GM18508 (cell line): Measurements from ENCODE around the gene GLIPR2.
"Not testable (repeated sequence)": the region's sequence is repeated elsewhere in the genome, so short reads cannot be mapped to it uniquely, and the experiment has no call there.

Source experiments
- ATAC-seq: cut with Tn5 transposase; IDR thresholded peaks from one replicate; pipeline ENCODE4 v1.9.1; 2021; ENCODE audit warnings: moderate number of reproducible peaks; ENCODE audit not compliant: insufficient read depth, unreplicated experiment

Gene GLIPR2

GRCh38 chr9:36161187-36161586 is 24.7 kb downstream of the GLIPR2 start:
- no peak for ATAC-seq

DNA sequence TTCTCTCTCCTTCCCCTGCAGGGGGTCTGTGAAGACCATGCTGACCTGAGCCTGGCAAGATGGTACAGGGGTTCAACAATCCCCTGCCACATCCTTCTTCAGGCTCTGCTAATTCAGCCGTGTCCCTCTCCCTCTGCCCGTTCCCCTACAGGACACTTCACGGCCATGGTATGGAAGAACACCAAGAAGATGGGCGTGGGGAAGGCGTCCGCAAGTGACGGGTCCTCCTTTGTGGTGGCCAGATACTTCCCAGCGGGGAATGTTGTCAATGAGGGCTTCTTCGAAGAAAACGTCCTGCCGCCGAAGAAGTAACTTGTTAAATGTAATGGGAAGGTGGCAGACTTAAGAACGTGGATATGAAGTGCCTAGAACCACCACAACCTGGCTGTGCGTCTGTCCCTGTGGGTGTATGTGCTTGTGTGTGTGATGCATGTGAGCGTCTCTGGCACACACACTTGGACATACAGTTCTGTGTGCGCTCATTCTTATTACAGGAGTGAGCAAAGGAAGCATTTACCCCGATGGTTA is 25.7 kb downstream of the GLIPR2 start:
- no peak for ATAC-seq

GRCh38 chr9:36163049-36163785 is 26.7 kb downstream of the GLIPR2 start:
- ATAC-seq = no peak

GRCh38 chr9:36163786-36164170 is 27.2 kb downstream of the GLIPR2 start:
- ATAC-seq = no peak

DNA sequence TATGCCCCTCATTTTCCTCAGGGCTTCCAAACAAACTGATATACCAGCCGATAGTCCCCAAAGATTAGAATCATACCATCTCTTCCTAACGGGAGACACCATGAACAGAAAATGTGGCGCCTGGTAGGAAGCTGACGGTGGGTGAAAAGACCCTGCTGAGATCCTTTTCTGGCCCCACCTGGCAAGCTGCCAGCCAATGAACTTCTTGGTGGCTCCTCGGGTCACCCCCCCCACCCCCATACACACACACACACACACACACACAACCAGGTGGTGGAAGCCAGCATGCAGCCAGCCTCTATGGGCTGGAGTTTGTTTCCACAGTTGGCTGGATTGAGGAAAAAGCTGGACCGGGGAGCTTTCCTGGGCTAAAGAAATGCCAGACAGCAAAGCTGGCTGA is 27.8 kb downstream of the GLIPR2 start:
- no peak for ATAC-seq

GRCh38 chr9:36164989-36165388 is 28.5 kb downstream of the GLIPR2 start:
- no peak for ATAC-seq

- no peak for ATAC-seq
These were observed 29.3 kb downstream of the GLIPR2 start for GRCh38 chr9:36165826-36166167.

DNA sequence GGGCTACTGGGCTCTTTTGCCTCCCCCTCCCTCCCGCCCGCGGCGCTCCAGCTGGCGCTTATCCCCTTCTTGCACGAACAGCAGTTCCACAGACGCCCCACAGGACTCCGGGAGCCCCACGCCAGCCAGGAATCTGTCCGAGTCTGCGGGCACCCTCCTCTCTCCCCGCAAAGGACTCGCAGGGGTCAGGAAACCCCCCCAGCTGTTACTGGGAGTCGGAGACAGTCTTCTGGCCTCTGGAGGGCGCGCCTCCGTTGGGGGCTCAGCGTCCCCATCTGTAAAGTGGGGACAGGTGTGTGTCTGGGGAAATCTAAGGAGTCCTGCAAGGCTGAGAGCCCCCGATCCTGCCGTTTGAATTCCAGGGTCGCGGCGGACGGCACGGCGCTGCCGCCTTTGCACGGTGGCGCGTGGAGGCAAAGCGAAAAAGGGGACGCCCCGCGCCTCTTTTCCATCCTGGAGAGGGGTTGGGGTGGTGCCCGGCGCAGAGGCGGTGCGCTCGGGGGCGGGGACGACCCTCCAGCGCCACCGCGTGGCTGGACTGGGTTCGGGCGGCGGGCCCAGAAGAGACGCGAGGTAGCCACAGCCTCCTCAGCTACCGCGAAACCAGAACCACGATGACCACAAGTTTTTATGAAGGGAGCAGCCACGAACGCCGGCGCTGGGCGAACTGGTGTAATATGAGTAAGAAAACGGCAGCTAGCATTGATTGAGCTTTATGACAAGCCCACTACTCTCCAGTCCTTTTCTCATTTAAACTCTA is 29.8 kb downstream of the GLIPR2 start:
- ATAC-seq = no peak

DNA sequence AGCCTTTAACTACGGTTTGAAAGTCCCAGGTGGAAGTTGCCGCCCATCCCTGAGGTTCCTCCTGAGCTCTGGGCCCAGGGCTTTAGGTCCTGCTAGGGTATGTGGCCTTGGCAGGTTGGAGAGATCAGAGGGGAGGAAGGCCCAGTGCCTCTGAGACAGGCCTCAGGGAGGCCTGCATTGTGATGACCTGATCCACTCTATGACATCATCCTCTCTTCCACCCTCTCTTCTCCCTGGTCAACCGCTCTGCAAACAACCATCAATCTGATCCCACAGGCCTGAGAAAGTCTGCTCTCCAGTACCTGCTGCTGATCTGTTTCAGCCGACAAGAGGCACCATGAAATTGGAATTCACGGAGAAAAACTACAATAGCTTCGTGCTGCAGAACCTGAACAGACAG is 32.6 kb downstream of the GLIPR2 start, which contains the start of gene CCIN:
Gene CCIN, plus strand, starts transcription at position 223 of the 400 bp plus-strand sequence. Its CDS starts 115 bp downstream, at position 338.
- no peak for ATAC-seq

DNA sequence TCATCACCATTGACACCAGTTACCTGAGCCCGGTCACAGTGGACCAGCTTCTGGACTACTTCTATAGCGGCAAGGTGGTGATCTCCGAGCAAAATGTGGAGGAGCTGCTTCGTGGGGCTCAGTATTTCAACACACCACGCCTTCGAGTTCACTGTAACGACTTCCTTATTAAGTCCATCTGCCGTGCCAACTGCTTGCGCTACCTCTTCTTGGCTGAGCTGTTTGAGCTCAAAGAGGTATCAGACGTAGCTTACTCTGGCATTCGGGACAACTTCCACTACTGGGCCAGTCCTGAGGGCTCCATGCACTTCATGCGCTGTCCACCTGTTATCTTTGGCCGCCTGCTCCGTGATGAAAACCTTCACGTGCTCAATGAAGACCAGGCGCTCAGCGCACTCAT is 33.2 kb downstream of the GLIPR2 start:
- no peak for ATAC-seq

DNA sequence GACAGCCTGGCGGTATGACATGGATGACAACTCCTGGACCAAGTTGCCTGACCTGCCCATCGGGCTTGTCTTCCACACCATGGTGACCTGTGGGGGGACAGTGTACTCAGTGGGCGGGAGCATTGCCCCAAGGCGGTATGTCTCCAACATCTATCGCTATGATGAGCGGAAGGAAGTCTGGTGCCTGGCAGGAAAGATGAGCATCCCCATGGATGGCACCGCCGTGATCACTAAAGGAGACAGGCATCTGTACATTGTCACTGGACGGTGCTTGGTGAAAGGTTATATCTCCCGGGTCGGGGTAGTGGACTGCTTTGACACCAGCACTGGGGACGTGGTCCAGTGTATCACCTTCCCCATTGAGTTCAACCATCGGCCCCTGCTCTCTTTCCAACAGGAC is 34.0 kb downstream of the GLIPR2 start:
- no peak for ATAC-seq

DNA sequence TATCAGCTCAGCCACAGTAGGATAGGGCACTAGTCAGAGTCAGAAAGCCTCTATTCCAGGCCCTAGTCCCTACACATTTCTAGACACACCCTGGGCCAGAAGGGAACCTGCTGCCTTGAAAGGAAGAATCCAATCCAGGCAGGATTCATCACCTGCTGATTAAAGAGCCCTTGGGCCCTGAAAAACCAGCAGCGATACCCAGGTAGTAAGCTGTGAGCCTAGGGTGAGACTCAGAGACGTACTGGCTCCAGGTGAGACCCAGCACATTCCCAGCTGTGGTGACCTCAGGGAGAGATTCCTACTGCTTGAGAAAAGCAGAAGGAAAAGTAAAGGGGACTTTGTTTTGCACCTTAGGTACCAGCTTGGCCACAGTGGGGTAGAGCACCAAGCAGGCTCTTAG is 37.3 kb downstream of the GLIPR2 start:
- ATAC-seq = no peak

GRCh38 chr9:36174271-36174670 is 37.7 kb downstream of the GLIPR2 start:
- ATAC-seq = no peak

GRCh38 chr9:36174731-36175130 is 38.2 kb downstream of the GLIPR2 start:
- no peak for ATAC-seq

DNA sequence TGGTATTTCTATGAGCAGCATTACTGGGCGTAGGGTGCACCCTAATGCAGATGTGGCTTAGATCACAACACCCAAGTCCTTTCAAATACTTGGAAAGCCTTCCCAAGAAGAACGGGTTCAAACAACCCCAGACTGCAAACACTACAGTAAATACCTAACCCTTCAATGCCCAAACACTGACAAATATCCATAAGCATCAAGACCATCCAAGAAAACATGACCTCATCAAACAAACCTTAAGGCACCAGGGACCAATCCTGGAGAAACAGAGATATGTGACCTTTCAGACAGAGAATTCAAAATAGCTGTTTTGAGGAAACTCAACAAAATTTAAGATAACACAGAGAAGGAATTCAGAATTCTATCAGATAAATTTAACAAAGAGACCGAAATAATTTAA is 38.7 kb downstream of the GLIPR2 start:
- not testable (repeated sequence) for ATAC-seq

GRCh38 chr9:36176496-36176895 is 40.0 kb downstream of the GLIPR2 start:
- ATAC-seq = not testable (repeated sequence)

DNA sequence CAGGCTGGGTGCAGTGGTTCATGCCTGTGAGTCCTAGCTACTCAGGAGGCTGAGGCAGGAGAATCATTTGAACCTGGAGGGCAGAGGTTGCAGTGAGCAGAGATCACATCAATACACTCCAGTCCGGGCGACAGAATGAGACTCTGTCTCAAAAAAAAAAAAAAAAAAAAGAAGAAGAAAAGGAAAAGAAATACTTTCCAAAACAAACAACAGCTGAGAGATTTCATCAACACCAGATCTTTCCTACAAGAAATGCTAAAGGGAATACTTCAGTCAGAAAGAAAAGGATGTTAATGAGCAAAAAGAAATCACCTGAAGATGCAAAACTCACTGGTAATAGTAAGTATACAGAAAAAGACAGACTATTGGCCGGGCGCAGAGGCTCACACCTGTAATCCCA is 41.0 kb downstream of the GLIPR2 start:
- ATAC-seq = no peak

- not testable (repeated sequence) for ATAC-seq
These were observed 43.7 kb downstream of the GLIPR2 start for GRCh38 chr9:36180243-36180642.

DNA sequence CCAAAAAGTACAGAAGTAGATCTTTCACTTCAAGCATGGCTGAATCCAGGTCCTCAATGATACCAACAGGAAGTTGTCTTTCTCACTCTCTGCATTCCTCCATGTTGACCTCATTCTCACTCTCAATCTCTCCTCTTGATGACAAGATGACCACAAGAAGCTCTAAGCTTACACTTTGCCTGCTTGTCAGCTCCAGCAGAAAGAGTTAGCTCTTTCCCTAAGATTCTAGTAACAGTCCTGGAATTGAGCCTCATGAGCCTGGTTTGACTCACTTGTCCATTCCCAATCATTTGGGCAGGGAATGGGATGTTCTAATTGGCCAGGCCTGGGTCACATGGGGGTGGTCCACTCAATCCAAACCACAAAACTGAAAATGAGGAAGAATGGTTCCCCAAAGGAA is 50.9 kb downstream of the GLIPR2 start:
- ATAC-seq = no peak

- ATAC-seq = no peak
These were observed 51.7 kb downstream of the GLIPR2 start for GRCh38 chr9:36188212-36188611.

DNA sequence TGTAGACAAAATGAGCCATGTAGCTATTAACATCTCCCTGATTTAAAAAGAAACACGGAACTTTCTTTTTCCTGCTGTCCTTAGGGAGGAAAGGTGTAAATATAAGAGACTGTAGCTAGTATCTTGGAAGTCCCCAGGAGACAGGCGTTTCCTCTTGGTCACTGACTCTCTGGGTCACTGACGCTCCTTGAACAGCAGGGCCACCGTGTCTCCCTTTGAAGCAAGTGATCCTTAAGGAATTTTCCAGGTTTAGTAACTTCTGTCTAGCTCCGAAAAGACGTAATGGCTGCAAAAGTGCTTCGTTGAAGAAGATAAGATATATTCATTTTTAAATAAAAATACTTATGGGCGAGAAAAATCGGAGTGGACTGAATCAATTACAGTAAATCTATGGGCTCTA is 53.4 kb downstream of the GLIPR2 start:
- no peak for ATAC-seq
